Measurements from ENCODE around the gene FAM174B.

The FAM174B gene

GRCh38 chr15:92599394-92599970 is 56.1 kb downstream of the FAM174B start:
- no peak for DNase-seq

GRCh38 chr15:92597548-92597947 is 58.0 kb downstream of the FAM174B start:
- DNase-seq = no peak

GRCh38 chr15:92596623-92597022 is 59.0 kb downstream of the FAM174B start:
- no peak for DNase-seq

- DNase-seq = no peak
Observed at GRCh38 chr15:92595506-92596381, 59.8 kb downstream of the FAM174B start.

- no peak for DNase-seq
Observed at GRCh38 chr15:92591275-92591674, 64.3 kb downstream of the FAM174B start.

GRCh38 chr15:92586966-92587365 is 68.6 kb downstream of the FAM174B start:
- DNase-seq = no peak

GRCh38 chr15:92586383-92586942 is 69.1 kb downstream of the FAM174B start:
- no peak for DNase-seq

- DNase-seq = no peak
Observed at GRCh38 chr15:92584105-92584504, 71.5 kb downstream of the FAM174B start.

- DNase-seq = no peak
Observed at GRCh38 chr15:92583096-92584034, 72.2 kb downstream of the FAM174B start.

GRCh38 chr15:92582206-92582605 is 73.4 kb downstream of the FAM174B start:
- no peak for DNase-seq

GRCh38 chr15:92580933-92581445 is 74.6 kb downstream of the FAM174B start:
- no peak for DNase-seq

- DNase-seq = no peak
Observed at GRCh38 chr15:92580521-92580920, 75.1 kb downstream of the FAM174B start.

- no peak for DNase-seq
Observed at GRCh38 chr15:92579931-92580470, 75.6 kb downstream of the FAM174B start.

GRCh38 chr15:92579486-92579885 is 76.1 kb downstream of the FAM174B start:
- DNase-seq = no peak

GRCh38 chr15:92578096-92578835 is 77.3 kb downstream of the FAM174B start:
- DNase-seq = no peak

GRCh38 chr15:92576597-92577200 is 78.9 kb downstream of the FAM174B start:
- DNase-seq = no peak

GRCh38 chr15:92574566-92574965 is 81.0 kb downstream of the FAM174B start:
- DNase-seq = no peak

- DNase-seq = no peak
Observed at GRCh38 chr15:92574161-92574560, 81.4 kb downstream of the FAM174B start.

GRCh38 chr15:92571824-92572223 is 83.8 kb downstream of the FAM174B start:
- no peak for DNase-seq

- no peak for DNase-seq
Observed at GRCh38 chr15:92570391-92570790, 85.2 kb downstream of the FAM174B start.

- DNase-seq = no peak
Observed at GRCh38 chr15:92569778-92570177, 85.8 kb downstream of the FAM174B start.
